HepG2 (cell line): Measurements from ENCODE around the gene PLA2G4F. TPM values are rescaled to one million over a fixed set of nuclear protein-coding genes. Genes with fewer than 3 reads are reported as not detected.

ENCODE experiments used
- ARID5B ChIP-seq: IDR thresholded peaks from 2 replicates; pipeline ENCODE4 v1.4.0; 2020; ENCODE audit warnings: mild to moderate bottlenecking, missing genetic modification reagents
- ATAD3A ChIP-seq: sonication (generic); formaldehyde crosslinking; IDR thresholded peaks from 2 replicates; pipeline ENCODE4 v1.4.0; 2020; ENCODE audit warnings: missing genetic modification reagents
- BHLHE40 ChIP-seq: IDR thresholded peaks from 2 replicates; pipeline ENCODE4 v1.6.1; 2011; ENCODE audit warnings: low read length, improper control_type of control experiment
- HBP1 ChIP-seq: IDR thresholded peaks from 2 replicates; pipeline ENCODE4 v1.6.1; 2016; ENCODE audit warnings: low read depth, control low read depth
- HDAC2 ChIP-seq: sonication (generic); formaldehyde crosslinking; IDR thresholded peaks from 2 replicates; pipeline ENCODE4 v1.4.0; 2020; ENCODE audit warnings: missing genetic modification reagents
- NPAS2 ChIP-seq: sonication (generic); formaldehyde crosslinking; IDR thresholded peaks from 2 replicates; pipeline ENCODE4 v1.8.0; 2022; ENCODE audit warnings: mild to moderate bottlenecking, missing genetic modification reagents, borderline replicate concordance
- ONECUT2 ChIP-seq: sonication (generic); formaldehyde crosslinking; IDR thresholded peaks from 2 replicates; pipeline ENCODE4 v1.4.0; 2020; ENCODE audit warnings: missing genetic modification reagents
- PATZ1 ChIP-seq: sonication (generic); formaldehyde crosslinking; IDR thresholded peaks from 2 replicates; pipeline ENCODE4 v1.4.0; 2020; ENCODE audit warnings: missing genetic modification reagents
- PBX2 ChIP-seq: IDR thresholded peaks from 2 replicates; pipeline ENCODE4 v1.6.1; 2016; ENCODE audit warnings: control low read depth
- PHF21A ChIP-seq: sonication (generic); formaldehyde crosslinking; IDR thresholded peaks from 2 replicates; pipeline ENCODE4 v1.5.0; 2020; ENCODE audit warnings: mild to moderate bottlenecking, missing genetic modification reagents
- SMAD1 ChIP-seq: sonication (generic); formaldehyde crosslinking; IDR thresholded peaks from 2 replicates; pipeline ENCODE4 v1.4.0; 2020; ENCODE audit warnings: missing genetic modification reagents, low read depth, mild to moderate bottlenecking, borderline replicate concordance
- ZNF124 ChIP-seq: sonication (generic); formaldehyde crosslinking; IDR thresholded peaks from 2 replicates; pipeline ENCODE4 v1.4.0; 2020; ENCODE audit warnings: missing genetic modification reagents
- ZNF430 ChIP-seq: sonication (generic); formaldehyde crosslinking; IDR thresholded peaks from 2 replicates; pipeline ENCODE4 v1.9.0; 2021; ENCODE audit warnings: mild to moderate bottlenecking, missing genetic modification reagents
- ZNF543 ChIP-seq: sonication (generic); formaldehyde crosslinking; IDR thresholded peaks from 2 replicates; pipeline ENCODE4 v1.4.0; 2020; ENCODE audit warnings: mild to moderate bottlenecking, missing genetic modification reagents
- ZNF574 ChIP-seq: sonication (generic); formaldehyde crosslinking; IDR thresholded peaks from 2 replicates; pipeline ENCODE4 v1.4.0; 2020; ENCODE audit warnings: missing genetic modification reagents
- ZNF710 ChIP-seq: sonication (generic); formaldehyde crosslinking; IDR thresholded peaks from 2 replicates; pipeline ENCODE4 v1.5.0; 2020; ENCODE audit warnings: mild to moderate bottlenecking, missing genetic modification reagents, borderline replicate concordance
- ZNF720 ChIP-seq: sonication (generic); formaldehyde crosslinking; IDR thresholded peaks from 2 replicates; pipeline ENCODE4 v1.4.0; 2020; ENCODE audit warnings: missing genetic modification reagents
- ZNF780A ChIP-seq: sonication (generic); formaldehyde crosslinking; IDR thresholded peaks from 2 replicates; pipeline ENCODE4 v1.8.0; 2022; ENCODE audit warnings: mild to moderate bottlenecking, missing genetic modification reagents, moderate library complexity
- polyA plus RNA-seq, 8 experiments: library from polyadenylated mRNA; depleted of rRNA in 3 of 8; stranded (reverse) in 7 of 8; unstranded in 1 of 8; fragments of >200 nt; fragmentation: Illumina TruSeq in 4 of 8; extraction: Trizol in 4 of 8; gene quantifications; 2 replicates each; pipeline versions ENCODE4 v1.2.1 to v1.2.3, GENCODE V29; 2011 to 2016; ENCODE audit warnings: low read depth in 4 of 8, missing spikeins in 1 of 8, mixed read lengths in 1 of 8; ENCODE audit not compliant: insufficient read depth in 1 of 8
- total RNA-seq, 5 experiments: library from RNA; depleted of rRNA; stranded (reverse); fragments of >200 nt; fragmentation: Illumina TruSeq; extraction: Trizol; gene quantifications; 2 replicates each; pipeline ENCODE4 v1.2.3, GENCODE V29; 2016; ENCODE audit warnings: low read depth in 1 of 5

Gene PLA2G4F
- total and polyA plus RNA-seq, 2 of the 13 experiments (the other 11 are each of a cell fraction or from before 2014, with no cell fraction given), result 0.07 TPM; not detected in 1

DNA sequence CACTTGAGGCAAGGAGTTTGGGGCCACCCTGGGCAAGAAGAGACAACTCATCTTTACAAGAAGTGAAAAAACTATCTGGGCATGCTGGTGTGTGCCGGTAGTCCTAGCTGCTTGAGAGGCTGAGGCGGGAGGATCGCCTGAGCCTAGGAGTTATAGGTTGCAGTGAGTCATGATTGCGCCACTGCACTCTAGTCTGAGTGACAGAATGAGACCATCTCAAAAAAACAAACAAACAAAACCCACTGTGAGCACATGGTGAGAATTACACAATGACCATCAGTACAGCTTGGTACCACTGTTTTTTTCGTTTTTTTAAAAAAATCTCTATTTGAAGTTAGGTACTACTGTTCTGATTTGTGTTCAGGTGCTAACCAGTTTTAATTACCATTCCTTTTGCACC is 38.1 kb upstream of the PLA2G4F start (continued):
- TF ChIP-seq ARID5B (CRISPR knock-in tag) (peak; percentile 68), ZNF780A (CRISPR knock-in tag) (no peak), PBX2 (CRISPR knock-in tag) (peak; percentile 72), ZNF430 (CRISPR knock-in tag) (no peak), PHF21A (CRISPR knock-in tag) (no peak), NPAS2 (CRISPR knock-in tag) (no peak), ZNF710 (CRISPR knock-in tag) (no peak), HBP1 (no peak), ONECUT2 (CRISPR knock-in tag) (no peak), PATZ1 (CRISPR knock-in tag) (no peak), ZNF124 (CRISPR knock-in tag) (no peak), ZNF720 (CRISPR knock-in tag) (no peak), ATAD3A (no peak), ZNF574 (CRISPR knock-in tag) (no peak), ZNF543 (CRISPR knock-in tag) (no peak), HDAC2 (CRISPR knock-in tag) (no peak), SMAD1 (CRISPR knock-in tag) (no peak), BHLHE40 (no peak)
